ENCODE results near the gene PRR3.

PRR3 gene

GRCh38 chr6:30537931-30538330, 19.2 kb upstream of the PRR3 start:
- no peak for DNase-seq (ENCODE audit: low spot score)

GRCh38 chr6:30541515-30542403, 15.3 kb upstream of the PRR3 start:
- DNase-seq (ENCODE audit: low spot score) = peak; percentile 71

GRCh38 chr6:30542404-30542725, 14.7 kb upstream of the PRR3 start:
- DNase-seq (ENCODE audit: low spot score) = no peak

GRCh38 chr6:30542915-30543314, 14.2 kb upstream of the PRR3 start:
- no peak for DNase-seq (ENCODE audit: low spot score)

GRCh38 chr6:30543821-30544220, 13.3 kb upstream of the PRR3 start:
- no peak for DNase-seq (ENCODE audit: low spot score)

- peak; percentile 54 for DNase-seq (ENCODE audit: low spot score)
Measured at GRCh38 chr6:30544666-30545272, 12.3 kb upstream of the PRR3 start.

- DNase-seq (ENCODE audit: low spot score) = no peak
Measured at GRCh38 chr6:30547454-30547853, 9.6 kb upstream of the PRR3 start.

GRCh38 chr6:30548375-30548774, 8.7 kb upstream of the PRR3 start:
- DNase-seq (ENCODE audit: low spot score) = peak; percentile 29

- no peak for DNase-seq (ENCODE audit: low spot score)
Measured at GRCh38 chr6:30554404-30554803, 2.7 kb upstream of the PRR3 start.

GRCh38 chr6:30554962-30555815, 1.9 kb upstream of the PRR3 start:
- DNase-seq (ENCODE audit: low spot score) = peak; percentile 50

- no peak for DNase-seq (ENCODE audit: low spot score)
Measured at GRCh38 chr6:30555816-30556065, 1.4 kb upstream of the PRR3 start.

GRCh38 chr6:30556066-30556905, 809 bp upstream of the PRR3 start, which contains the start of gene GNL1:
GNL1 (minus strand) TSS chr6:30556489; CDS start chr6:30556203, 286 bp downstream.
- peak; percentile 88 for DNase-seq (ENCODE audit: low spot score)

- peak; percentile 55 for DNase-seq (ENCODE audit: low spot score)
Measured at GRCh38 chr6:30557683-30557981, 537 bp downstream of the PRR3 start.

- DNase-seq (ENCODE audit: low spot score) = no peak
Measured at GRCh38 chr6:30560930-30561329, 3.8 kb downstream of the PRR3 start.

GRCh38 chr6:30562470-30563425, 5.7 kb downstream of the PRR3 start:
- DNase-seq (ENCODE audit: low spot score) = no peak

GRCh38 chr6:30564114-30564513, 7.0 kb downstream of the PRR3 start:
- no peak for DNase-seq (ENCODE audit: low spot score)

- no peak for DNase-seq (ENCODE audit: low spot score)
Measured at GRCh38 chr6:30565772-30566171, 8.7 kb downstream of the PRR3 start.

- no peak for DNase-seq (ENCODE audit: low spot score)
Measured at GRCh38 chr6:30568245-30568644, 11.2 kb downstream of the PRR3 start.

GRCh38 chr6:30570263-30570662, 13.2 kb downstream of the PRR3 start:
- DNase-seq (ENCODE audit: low spot score) = no peak

- peak; percentile 36 for DNase-seq (ENCODE audit: low spot score)
Measured at GRCh38 chr6:30570740-30571074, 13.6 kb downstream of the PRR3 start.

- DNase-seq (ENCODE audit: low spot score) = peak; percentile 99
Measured at GRCh38 chr6:30571075-30571761, 14.1 kb downstream of the PRR3 start, which contains the start of gene ABCF1. ABCF1 (plus strand) TSS chr6:30571442; CDS start chr6:30571488, 46 bp downstream.
